HG02870 (cell line): ENCODE measurements around the gene KRTAP10-3.

Experiments
- ATAC-seq: cut with Tn5 transposase; IDR thresholded peaks from one replicate; pipeline ENCODE4 v1.9.1; 2021; ENCODE audit warnings: mild to moderate bottlenecking, moderate library complexity; ENCODE audit not compliant: unreplicated experiment

KRTAP10-3 gene

GRCh38 chr21:44520326-44521300 is 38.0 kb downstream of the KRTAP10-3 start:
- ATAC-seq = no peak

- no peak for ATAC-seq
Observed at GRCh38 chr21:44519346-44520325, 39.0 kb downstream of the KRTAP10-3 start.

- ATAC-seq = no peak
Observed at GRCh38 chr21:44518686-44519085, 39.9 kb downstream of the KRTAP10-3 start.

- no peak for ATAC-seq
Observed at GRCh38 chr21:44517175-44517899, 41.3 kb downstream of the KRTAP10-3 start.

GRCh38 chr21:44516828-44517174 is 41.8 kb downstream of the KRTAP10-3 start:
- no peak for ATAC-seq

- ATAC-seq = no peak
Observed at GRCh38 chr21:44516342-44516741, 42.3 kb downstream of the KRTAP10-3 start.

- ATAC-seq = no peak
Observed at GRCh38 chr21:44515359-44516165, 43.0 kb downstream of the KRTAP10-3 start.

GRCh38 chr21:44514746-44515358 is 43.7 kb downstream of the KRTAP10-3 start:
- ATAC-seq = no peak

GRCh38 chr21:44514218-44514520 is 44.4 kb downstream of the KRTAP10-3 start:
- no peak for ATAC-seq

GRCh38 chr21:44513389-44514217 is 45.0 kb downstream of the KRTAP10-3 start:
- ATAC-seq = no peak

GRCh38 chr21:44512496-44513388 is 45.9 kb downstream of the KRTAP10-3 start:
- no peak for ATAC-seq

- no peak for ATAC-seq
Observed at GRCh38 chr21:44511938-44512275, 46.7 kb downstream of the KRTAP10-3 start.

- no peak for ATAC-seq
Observed at GRCh38 chr21:44511219-44511937, 47.2 kb downstream of the KRTAP10-3 start.

- ATAC-seq = no peak
Observed at GRCh38 chr21:44510508-44511218, 47.9 kb downstream of the KRTAP10-3 start.

- ATAC-seq = no peak
Observed at GRCh38 chr21:44510109-44510507, 48.5 kb downstream of the KRTAP10-3 start.

GRCh38 chr21:44509539-44509938 is 49.1 kb downstream of the KRTAP10-3 start:
- no peak for ATAC-seq
